ENCODE results near the gene MGLL. TPM values are rescaled to one million over a fixed set of nuclear protein-coding genes. Genes with fewer than 3 reads are reported as not detected.

The MGLL gene
- polyA plus RNA-seq, 4 donors: 21.3 to 28.0 (median 26.9) TPM

DNA sequence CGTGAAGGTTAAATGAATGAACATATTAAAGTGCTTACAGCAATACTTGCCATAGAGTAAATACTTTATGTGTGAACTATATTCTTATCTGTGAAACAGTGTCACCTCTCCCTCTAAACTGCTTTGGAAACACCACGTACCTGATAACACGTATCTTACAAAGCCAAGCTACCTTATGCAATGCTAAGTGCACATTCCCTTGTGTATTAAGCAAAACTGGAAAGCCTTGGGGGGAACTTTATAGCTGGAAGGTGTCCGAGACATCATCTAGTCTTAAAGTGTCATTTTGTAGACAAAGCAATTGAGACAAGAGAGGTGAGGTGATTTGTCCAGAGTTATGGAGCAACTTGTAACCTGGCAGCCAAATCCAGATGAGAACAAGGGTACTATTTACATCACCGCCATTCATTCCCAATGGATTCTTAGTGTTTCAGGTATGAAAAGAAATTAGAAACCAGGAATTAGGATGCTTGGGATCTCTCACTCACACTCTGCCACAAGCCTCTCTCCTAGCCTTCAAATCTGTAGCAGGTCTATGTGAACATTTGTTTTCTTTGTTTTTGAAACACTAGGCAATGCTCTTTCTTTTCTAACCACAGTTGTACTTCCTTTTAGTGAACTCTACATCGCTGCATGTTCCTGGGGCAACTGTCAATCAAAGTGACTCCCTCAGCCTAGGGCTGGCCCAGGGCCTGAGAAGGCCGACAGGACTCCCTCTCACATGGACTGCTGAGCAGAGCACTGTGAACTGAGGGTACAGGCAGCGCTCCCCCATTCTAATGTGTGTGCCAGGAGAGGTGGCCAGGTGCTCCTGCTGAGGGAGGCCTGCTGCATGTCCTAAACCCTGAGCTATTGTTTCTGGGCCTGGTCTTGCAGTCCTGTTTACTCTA, 13.9 kb upstream of the MGLL start:
- no peak for DNase-seq (ENCODE audit: low read depth in 4 of 4, low spot score in 2 of 4)

DNA sequence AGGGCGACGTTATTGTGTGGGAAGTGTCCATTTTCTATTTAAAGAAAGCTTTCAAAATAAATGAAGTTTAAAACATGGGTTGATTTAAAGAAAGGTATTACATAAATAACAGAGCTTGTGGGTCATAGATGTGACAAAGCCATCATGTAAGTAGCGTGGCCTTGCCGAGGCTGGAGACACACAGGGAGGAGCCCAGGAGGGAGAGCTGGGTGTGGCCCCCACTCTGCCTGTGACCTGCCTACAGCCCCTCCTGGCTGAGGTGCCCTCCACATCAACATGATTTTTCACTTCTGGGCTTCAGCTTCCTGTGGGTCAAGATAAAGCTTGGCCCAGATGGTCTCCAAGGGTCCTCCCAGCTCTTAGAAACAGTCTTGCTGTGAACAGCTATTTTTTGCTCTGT, 12.5 kb upstream of the MGLL start:
- no peak for DNase-seq (ENCODE audit: low read depth in 4 of 4, low spot score in 2 of 4)

GRCh38 chr3:127833281-127834032, 11.1 kb upstream of the MGLL start:
- DNase-seq (ENCODE audit: low read depth in 4 of 4, low spot score in 2 of 4): no peak

GRCh38 chr3:127831723-127832172, 9.4 kb upstream of the MGLL start:
- DNase-seq (ENCODE audit: low read depth in 4 of 4, low spot score in 2 of 4): no peak

GRCh38 chr3:127829537-127829936, 7.2 kb upstream of the MGLL start:
- DNase-seq (ENCODE audit: low read depth in 4 of 4, low spot score in 2 of 4): no peak

- DNase-seq (ENCODE audit: low read depth in 4 of 4, low spot score in 2 of 4): no peak
Measured at GRCh38 chr3:127827808-127828207, 5.5 kb upstream of the MGLL start.

GRCh38 chr3:127825756-127826155, 3.4 kb upstream of the MGLL start:
- no peak for DNase-seq (ENCODE audit: low read depth in 4 of 4, low spot score in 2 of 4)

GRCh38 chr3:127824151-127824825, 2.0 kb upstream of the MGLL start:
- DNase-seq (ENCODE audit: low read depth in 4 of 4, low spot score in 2 of 4): no peak

DNA sequence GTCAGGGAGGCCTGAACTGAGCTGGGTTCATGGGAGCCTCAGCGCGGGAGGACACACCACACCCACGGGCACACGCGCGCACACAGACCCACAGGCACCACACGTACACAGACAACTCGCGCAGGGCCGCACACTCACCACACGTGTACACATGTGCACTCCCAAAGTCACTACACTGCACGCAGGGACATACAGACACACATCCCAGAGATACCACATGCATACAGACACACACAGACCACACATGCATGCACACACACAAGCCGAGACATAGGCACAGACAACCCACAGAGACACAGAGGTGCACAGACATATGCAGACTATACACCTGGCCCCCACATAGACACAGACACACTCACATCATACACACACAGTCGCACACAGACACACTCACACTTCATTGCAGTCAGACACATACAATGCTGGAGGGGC, 1.1 kb upstream of the MGLL start:
- no peak for DNase-seq (ENCODE audit: low read depth in 4 of 4, low spot score in 2 of 4)

DNA sequence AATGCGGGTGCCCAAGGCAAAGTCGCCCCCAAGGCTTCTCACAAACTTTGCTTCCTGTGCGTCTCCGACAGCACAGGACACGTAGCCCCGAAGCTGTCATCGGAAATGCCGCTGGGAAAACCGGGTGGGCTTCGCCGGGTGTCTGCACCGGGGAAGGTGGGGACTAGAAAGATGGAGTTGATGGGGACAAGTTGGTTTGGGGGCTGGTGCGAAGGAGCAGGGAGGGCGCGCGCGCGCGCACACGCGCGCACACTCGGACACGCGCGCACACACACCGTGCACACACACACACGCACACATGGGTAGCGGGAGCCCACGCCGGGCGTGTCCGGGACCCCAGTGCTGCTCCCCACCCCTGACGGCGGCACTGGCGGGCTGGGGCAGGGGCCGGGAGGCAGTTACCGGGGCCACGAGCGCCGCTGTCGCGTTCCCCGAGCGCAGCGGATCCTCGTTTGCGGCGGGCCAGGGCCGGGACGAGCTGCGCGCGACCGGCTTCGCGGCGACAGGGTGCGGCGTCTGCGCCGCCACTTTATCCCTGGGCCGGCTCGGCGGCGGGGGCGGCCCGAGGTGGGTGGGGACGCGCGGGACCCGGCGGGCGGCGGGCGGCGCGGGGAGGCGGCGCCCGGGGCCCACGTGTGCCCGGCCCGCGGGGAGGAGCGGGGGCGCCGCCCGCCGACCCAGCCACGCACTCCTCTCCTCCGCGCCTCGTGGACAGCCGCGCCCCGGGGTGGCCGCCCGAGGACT, 539 bp upstream of the MGLL start:
- no peak for DNase-seq (ENCODE audit: low read depth in 4 of 4, low spot score in 2 of 4)

- DNase-seq (ENCODE audit: low read depth in 4 of 4, low spot score in 2 of 4): no peak
Measured at GRCh38 chr3:127821394-127821793, 921 bp downstream of the MGLL start.

DNA sequence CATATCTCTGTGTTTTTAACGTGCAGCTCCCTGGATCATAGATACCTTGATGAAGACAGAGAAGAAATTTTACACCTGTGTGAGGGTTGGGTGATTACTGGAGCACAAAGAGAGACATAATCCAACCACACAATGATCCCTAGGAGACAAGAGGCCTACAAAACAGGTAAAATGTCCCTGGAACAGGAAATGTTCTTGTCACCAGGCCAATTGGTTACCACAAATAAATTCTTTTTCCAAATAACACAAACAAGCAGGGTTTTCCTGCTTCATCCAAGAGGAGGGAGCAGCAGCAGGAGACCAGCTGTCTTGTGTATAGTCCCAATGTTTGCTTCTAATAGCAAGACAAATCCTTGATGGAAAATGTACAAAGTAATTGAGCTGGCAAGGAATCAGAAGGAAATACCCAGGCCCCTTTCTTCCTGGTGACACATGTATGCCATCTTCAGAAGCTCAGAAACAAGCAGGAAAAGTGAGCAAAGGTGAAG, 1.4 kb downstream of the MGLL start:
- DNase-seq (ENCODE audit: low read depth in 4 of 4, low spot score in 2 of 4): peak in 2 of 4 donors; percentile 27 to 47

GRCh38 chr3:127820221-127820825, 2.0 kb downstream of the MGLL start:
- peak in 1 of 4 donors; percentile 24 for DNase-seq (ENCODE audit: low read depth in 4 of 4, low spot score in 2 of 4)

DNA sequence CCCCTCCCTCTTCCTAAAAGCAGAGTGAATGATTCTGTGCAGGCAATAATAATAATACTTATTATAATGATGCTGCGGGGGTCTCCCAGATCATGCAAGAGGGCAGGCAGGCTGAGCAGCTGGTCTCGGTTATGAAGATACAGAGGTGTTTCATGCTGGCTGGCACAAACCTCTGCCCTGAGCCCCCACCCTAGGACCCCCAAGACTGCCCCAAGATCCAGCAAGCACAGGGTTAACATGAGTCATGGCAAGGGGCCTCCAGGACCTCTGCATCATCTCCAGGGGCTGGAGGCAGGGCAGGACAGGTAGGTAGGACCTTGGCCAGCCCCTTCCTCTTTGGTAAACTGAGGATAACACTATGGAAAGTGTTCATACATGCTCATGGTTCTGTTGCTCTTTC, 2.7 kb downstream of the MGLL start:
- DNase-seq (ENCODE audit: low read depth in 4 of 4, low spot score in 2 of 4): no peak

GRCh38 chr3:127819086-127819485, 3.2 kb downstream of the MGLL start:
- DNase-seq (ENCODE audit: low read depth in 4 of 4, low spot score in 2 of 4): no peak

DNA sequence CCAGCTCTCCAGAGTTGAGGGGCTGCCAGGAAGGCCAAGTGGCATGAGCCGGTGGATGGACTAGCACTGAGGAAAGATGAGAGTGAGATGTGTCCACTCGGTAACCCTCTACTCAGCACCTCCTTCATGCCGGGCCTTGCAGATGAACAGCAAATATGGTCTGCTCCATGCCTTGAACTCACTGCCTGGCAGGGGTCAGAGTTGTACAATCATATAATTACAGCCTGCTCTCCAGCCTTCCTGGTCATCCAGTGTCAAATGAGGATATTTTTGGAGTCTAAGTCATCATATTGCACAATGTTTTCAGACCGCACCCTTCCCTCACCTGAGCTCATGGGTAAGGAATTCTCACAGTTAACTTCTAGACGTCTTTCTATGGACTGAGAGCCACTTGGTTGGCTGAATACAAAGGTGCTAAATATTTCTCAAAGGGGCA, 4.9 kb downstream of the MGLL start:
- DNase-seq (ENCODE audit: low read depth in 4 of 4, low spot score in 2 of 4): no peak

DNA sequence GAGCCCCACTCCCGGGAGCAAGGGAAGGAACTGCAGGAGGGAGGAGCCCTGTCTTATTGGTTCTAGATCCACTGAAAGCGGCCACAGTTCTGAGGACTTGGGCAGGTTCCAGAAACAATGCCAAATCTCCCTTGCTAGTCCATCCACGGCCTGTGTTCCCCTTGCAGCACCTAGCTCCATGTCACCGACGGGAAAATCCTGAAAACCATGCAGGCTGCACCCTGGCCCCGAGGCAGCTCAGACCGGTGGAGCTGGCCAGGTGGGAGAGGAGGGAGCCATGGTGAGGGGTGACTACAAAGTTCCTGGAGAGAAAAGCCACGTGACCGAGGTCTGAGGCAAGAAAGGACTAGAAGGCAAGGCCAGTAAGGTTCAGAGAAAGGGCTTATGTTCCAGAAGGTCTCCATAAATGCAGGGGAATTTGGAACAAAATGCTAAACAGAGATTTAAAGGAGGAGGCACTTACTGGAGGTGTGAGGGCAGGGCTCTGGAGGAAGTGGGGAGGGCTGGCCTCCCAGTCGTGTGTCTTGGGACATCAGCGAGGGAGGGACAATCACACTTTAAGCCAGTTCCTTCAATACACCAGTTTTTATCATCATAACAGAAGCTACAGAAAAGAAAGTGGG, 5.4 kb downstream of the MGLL start:
- no peak for DNase-seq (ENCODE audit: low read depth in 4 of 4, low spot score in 2 of 4)

- no peak for DNase-seq (ENCODE audit: low read depth in 4 of 4, low spot score in 2 of 4)
Measured at GRCh38 chr3:127815641-127816605, 6.4 kb downstream of the MGLL start.
